Uterus (tissue), 2 donors: ENCODE measurements around the gene ADSL.

Experiments
- CTCF ChIP-seq, 4 experiments: fragments of 200-600 bp in 2 of 4; fragments of 450-650 bp in 2 of 4; sonication (generic) in 2 of 4; IDR thresholded peaks; one replicate each; pipeline ENCODE4 v1.5.1; 2016 to 2019; ENCODE audit warnings: antibody characterized with exemption in 4 of 4, mild to moderate bottlenecking in 2 of 4, moderate library complexity in 1 of 4
- POLR2A ChIP-seq, 2 donors: fragments of 450-650 bp; IDR thresholded peaks; one replicate each; pipeline ENCODE4 v1.6.1; 2016; ENCODE audit warnings: antibody characterized with exemption in 2 of 2, mild to moderate bottlenecking in 1 of 2, moderate library complexity in 1 of 2

- TF ChIP-seq CTCF (IDR thresholded peaks at IDR 0.05) (no peak), POLR2A (IDR thresholded peaks at IDR 0.05) (no peak)
These were observed 12.2 kb upstream of the ADSL start for GRCh38 chr22:40334060-40334459.
